Activated T-cell treated with anti-CD3 and anti-CD28 coated beads, Interleukin-2, amount 50 U/mL, for 1 hour (primary cell): ENCODE measurements around the gene LRP3.
"Not testable (repeated sequence)": the region's sequence is repeated elsewhere in the genome, so short reads cannot be mapped to it uniquely, and the experiment has no call there.

ENCODE experiments used
- DNase-seq: peaks from one replicate; pipeline ENCODE4 v3.0.0-alpha.2; 2020

LRP3 gene

GRCh38 chr19:33204136-33204973 lies 10.2 kb downstream of the LRP3 start:
- DNase-seq = no peak

DNA sequence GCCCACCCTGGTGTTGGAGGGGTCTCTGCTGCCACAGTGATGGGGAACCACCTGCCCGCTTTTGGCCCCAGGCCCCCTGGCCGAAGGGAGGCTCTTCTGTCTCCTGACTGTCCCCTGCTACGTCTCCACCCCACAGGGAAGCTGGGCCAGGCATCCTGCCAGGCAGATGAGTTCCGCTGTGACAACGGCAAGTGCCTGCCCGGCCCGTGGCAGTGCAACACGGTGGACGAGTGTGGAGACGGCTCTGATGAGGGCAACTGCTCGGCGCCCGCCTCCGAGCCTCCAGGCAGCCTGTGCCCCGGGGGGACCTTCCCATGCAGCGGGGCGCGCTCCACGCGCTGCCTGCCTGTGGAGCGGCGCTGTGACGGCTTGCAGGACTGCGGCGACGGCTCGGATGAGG lies 11.0 kb downstream of the LRP3 start:
- DNase-seq = no peak

GRCh38 chr19:33205531-33206260 lies 11.6 kb downstream of the LRP3 start:
- no peak for DNase-seq

DNA sequence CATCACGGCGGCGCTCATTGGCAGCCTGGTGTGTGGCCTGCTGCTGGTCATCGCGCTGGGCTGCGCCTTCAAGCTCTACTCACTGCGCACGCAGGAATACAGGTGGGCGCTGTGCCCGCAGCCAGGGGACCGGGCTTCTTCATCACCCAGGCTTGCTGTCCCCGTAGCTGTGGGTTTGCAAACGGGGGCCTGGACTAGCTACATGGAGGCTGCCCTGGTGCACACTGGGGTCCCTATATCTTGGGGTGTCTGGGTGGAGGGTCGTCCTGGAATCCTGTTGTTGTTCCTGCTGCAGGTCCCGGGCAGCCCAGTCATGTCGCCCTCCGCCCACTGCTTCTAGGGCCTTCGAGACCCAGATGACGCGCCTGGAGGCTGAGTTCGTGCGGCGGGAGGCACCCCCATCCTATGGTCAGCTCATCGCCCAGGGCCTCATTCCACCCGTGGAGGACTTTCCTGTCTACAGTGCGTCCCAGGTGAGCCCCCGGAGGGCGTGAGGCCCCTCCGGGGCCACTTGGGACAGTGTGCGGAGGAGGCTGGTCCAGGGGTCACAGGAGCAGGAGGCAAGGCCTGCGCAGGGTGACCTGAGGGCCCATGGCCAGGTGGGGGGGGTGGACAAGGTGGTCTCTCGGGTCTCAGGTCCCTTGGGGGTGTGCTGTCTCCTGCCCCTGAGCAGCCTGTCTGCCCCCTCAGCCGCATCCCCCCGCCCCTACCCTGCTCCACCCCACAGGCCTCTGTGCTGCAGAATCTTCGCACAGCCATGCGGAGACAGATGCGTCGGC lies 12.3 kb downstream of the LRP3 start:
- no peak for DNase-seq

GRCh38 chr19:33207040-33207620 lies 13.0 kb downstream of the LRP3 start:
- no peak for DNase-seq

DNA sequence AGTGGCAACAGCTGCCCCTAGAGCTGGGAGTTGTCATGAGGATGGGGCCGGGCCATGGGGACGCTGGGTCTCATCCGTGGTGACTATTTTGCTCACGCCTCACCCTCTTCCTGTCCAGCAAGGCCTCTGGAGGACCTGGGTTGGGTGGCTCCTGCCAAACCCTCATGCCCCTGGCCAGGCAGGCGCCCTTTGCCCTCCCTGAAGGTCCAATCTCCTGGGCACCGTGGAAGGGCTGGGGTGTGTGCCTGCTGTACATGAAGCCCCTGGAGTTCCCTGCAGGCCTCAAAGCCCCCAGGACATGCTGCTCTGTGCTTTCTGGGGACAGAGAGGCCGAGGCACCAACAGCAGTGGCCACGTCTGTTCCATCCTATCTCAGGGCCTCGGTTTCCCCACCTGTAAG lies 13.8 kb downstream of the LRP3 start:
- no peak for DNase-seq

DNA sequence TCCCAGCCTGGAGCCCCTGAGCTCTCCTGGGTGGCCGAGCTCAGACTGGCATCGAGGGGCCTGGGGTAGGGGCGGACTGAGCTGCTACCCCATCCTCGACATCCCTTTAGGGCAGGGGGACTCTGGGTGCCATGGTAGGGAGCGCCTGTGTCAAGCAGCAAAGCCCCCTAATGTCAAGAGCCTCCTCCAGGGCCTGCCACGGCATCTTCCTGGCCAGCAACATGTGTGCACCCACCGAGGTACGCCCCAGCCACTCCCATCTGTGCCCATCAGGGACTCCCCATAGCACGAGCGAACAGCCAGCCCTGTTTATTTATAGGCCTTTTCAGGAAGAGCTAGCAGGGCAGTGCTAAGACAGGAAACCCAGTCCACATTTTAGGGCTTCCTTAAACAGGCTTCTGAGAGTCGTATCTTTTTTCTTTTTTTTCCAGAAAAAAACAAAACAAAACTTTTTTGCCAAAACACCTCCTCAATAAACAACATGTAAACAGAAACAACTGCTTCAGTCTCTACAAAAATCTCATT lies 14.3 kb downstream of the LRP3 start:
- DNase-seq = no peak

GRCh38 chr19:33208904-33209849 lies 15.0 kb downstream of the LRP3 start:
- DNase-seq = no peak

GRCh38 chr19:33209850-33210230 lies 15.7 kb downstream of the LRP3 start:
- not testable (repeated sequence) for DNase-seq

DNA sequence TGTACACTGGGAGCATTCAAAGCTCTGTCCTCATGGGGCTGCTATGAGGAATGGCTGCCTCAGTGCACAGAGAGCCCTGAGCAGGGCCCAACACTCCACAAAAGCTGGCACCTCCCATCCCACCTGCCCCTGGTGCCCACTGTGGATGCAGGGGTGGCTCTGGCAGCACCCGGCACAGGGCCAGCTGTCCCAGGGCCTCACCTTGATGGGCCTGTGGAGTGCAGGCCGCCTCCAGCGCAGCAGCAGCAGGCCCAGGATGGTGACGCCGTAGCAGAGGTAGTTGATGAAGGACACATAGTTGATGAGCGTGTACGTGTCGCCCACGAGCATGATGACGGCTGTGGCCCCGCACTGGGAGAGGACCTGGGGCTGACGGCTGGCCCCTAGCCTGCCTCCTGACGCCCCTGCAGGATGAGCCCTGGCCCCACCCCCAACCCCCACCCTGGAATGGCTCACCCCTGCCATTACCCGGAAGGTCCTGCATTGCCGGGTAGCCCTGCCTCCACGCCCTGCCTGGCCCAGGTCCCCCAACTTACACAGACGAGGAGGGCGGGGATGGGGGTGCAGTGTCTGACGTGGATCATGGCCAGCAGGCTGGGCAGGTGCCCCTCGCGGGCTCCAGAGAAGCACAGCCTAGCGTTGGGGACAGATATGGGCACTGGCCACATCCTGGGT lies 16.3 kb downstream of the LRP3 start:
- DNase-seq = no peak

GRCh38 chr19:33211794-33212435 lies 17.8 kb downstream of the LRP3 start:
- DNase-seq = no peak

DNA sequence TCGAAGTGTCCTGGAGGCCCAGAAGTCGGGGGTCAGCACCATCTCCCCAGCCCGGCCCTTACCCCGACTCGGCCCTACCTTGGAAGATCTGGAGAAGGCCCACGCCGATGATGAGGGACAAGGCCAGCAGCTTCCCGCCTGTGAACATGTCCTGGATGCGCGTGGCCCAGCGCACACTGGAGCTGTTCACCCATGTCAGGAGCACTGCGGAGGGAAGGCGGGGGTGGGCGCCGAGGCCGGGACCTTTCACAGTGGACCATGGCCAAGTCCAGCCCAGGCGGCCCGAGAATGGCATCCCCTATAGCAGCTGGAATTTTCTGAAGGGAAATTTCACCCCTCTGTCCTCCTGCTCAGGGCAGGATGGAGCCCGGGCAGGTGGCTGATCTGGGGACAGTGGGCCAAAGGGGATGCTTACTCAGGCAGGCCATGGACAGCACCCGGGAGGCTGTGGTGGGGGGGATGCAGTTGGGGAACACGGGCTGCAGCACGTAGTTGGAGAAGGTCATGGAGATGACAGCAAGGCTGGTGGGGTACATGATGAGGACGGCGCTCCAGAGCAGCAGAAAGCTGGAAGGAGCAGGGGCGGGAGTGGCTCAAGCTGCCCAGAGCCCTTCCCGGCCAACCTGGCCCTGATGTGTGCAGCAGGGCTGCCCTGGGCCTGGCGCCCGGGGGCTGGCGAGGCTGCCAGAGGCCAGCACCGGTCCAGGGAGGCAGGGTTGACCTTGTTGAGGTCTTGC lies 18.5 kb downstream of the LRP3 start:
- no peak for DNase-seq

GRCh38 chr19:33214596-33214995 lies 20.5 kb downstream of the LRP3 start:
- DNase-seq = no peak

DNA sequence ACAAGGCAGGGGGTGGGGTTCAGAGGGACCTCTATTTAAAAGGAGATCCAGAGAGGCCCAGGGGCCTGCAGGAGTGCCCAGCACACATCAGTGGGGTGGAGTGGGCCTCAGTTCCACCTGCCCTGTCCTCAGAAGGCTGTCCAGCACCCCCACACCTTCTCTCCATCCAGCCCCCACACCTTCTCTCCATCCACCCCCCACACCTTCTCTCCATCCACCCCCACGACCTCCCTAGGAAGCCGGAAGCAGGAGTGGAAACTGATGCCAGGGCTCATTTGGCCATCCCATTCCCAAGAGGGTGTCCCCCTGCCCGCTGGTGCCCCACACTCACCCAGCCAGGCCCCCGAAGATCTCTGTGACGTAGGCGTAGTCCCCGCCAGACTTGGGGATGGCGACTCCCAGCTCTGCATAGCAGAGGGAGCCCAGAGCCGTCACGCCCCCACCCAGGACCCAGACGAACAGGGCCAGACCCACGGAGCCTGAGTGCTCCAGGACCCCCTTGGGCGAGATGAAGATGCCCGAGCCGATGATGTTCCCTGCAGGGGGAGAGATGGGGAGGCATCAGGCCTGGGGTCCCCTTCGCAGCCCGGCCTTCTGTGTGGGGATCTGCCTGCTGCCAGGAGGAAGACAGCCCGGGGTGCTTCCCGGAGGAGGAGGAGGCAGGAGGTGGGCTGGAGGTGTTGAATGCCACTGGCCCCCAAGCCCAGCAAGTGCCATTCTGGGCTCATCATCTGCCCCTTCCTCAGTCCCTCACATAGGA lies 21.5 kb downstream of the LRP3 start:
- DNase-seq = no peak

DNA sequence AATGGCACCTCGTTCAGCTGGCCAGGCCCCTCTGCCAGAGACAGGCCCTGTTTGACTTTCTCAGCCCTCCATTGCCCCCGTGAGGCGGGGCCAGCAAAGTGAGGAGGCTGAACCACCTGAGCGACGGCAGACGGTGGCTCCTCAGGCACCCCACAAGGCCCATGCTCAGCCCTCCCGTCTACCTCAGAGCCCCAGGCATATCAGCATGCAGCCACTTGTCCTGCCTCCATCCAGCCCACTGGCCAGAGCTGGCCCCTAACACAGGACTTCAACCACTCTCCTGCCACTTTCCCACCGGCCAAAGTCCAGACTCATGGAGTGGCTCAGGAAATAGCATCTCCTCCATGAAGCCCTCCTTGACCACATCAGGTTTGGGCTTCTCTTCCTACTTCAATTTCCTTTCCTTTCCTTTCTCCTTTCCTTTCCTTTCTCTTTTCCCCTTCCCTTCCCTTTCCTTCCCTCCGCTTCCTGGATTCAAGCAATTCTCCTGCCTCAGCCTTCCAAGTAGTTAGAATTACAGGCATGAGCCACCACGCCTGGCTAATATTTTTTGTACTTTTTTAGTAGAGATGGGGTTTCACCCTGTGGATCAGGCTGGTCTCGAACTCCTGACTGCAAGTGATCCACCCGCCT lies 22.2 kb downstream of the LRP3 start:
- DNase-seq = no peak

- no peak for DNase-seq
Observed at GRCh38 chr19:33217881-33218280, 23.8 kb downstream of the LRP3 start.

DNA sequence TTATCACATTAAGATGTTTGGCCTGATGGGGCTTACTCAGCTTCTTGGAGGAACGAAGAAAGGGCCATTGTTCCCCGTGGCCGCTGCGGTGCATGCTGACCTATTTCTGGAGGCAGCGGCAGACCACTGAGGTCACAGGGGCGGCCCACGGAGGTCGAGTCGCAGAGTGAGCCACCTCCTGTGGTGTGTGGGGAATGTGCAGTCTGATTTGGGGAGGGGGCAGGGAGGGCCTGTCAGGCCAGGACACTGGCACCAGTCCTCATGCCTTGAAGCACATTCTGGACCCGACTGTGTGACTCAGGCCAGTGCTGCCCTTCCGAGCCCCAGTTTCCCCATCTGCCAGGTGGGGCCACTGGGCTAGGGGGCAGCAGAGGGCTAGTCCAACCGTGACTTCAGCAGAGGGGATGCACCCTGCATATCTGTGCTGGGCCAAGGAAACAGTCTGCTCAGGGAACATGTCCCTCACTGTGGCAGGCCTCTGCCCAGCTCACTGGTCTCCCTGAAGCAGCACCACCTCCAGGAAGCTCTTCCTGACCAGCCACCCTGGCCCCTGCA lies 25.2 kb downstream of the LRP3 start:
- DNase-seq = no peak

GRCh38 chr19:33220115-33220514 lies 26.0 kb downstream of the LRP3 start:
- DNase-seq = no peak
